Neural cell (in vitro differentiated cells): ENCODE data around the gene STXBP4. TPM values are rescaled to one million over a fixed set of nuclear protein-coding genes. Genes with fewer than 3 reads are reported as not detected.

ENCODE experiments used
- H2AFZ ChIP-seq: fragments of 200-600, 300-800 bp; sonication (generic), shearing (Covaris generic); 2 replicates; pipeline ENCODE4 v1.6.0; 2014; ENCODE audit warnings: low read depth, mild to moderate bottlenecking, antibody characterized with exemption, low read length, moderate library complexity
- H3F3A ChIP-seq: fragments of 200-600 bp; shearing (Covaris generic); 2 replicates; pipeline ENCODE4 v1.6.1; 2016; ENCODE audit warnings: mild to moderate bottlenecking, moderate library complexity, mixed read lengths, antibody characterized with exemption, low read length; ENCODE audit not compliant: insufficient read depth, poor library complexity, severe bottlenecking
- H3K27ac ChIP-seq: fragments of 200-600, 300-800 bp; sonication (generic), shearing (Covaris generic); 2 replicates; pipeline ENCODE4 v1.5.1; 2014; ENCODE audit warnings: mild to moderate bottlenecking, low read length, moderate library complexity
- H3K27me3 ChIP-seq: fragments of 300-800, 200-600 bp; sonication (generic), shearing (Covaris generic); 2 replicates; pipeline ENCODE4 v1.6.0; 2014; ENCODE audit warnings: mild to moderate bottlenecking, low read depth, low read length, moderate library complexity; ENCODE audit not compliant: insufficient read depth
- H3K36me3 ChIP-seq: fragments of 300-800, 200-600 bp; sonication (generic), shearing (Covaris generic); 2 replicates; pipeline ENCODE4 v1.5.1; 2014; ENCODE audit warnings: mild to moderate bottlenecking, antibody characterized with exemption, low read length, moderate library complexity; ENCODE audit not compliant: insufficient read depth
- H3K4me2 ChIP-seq: fragments of 300-800, 200-600 bp; sonication (generic), shearing (Covaris generic); 2 replicates; pipeline ENCODE4 v1.6.0; 2014; ENCODE audit warnings: mild to moderate bottlenecking, low read length
- H3K4me3 ChIP-seq: fragments of 300-800, 200-600 bp; sonication (generic), shearing (Covaris generic); 2 replicates; pipeline ENCODE4 v1.5.1; 2014; ENCODE audit warnings: mild to moderate bottlenecking, low read length, moderate library complexity
- H3K79me2 ChIP-seq: fragments of 200-600 bp; shearing (Covaris generic); replicated peaks from 2 replicates; pipeline ENCODE4 v1.6.0; 2014; ENCODE audit warnings: mild to moderate bottlenecking, low read length, moderate library complexity; ENCODE audit not compliant: insufficient read depth
- H3K9ac ChIP-seq: fragments of 300-800, 200-600 bp; sonication (generic), shearing (Covaris generic); 2 replicates; pipeline ENCODE4 v1.6.1; 2016; ENCODE audit warnings: mild to moderate bottlenecking, low read length, mixed read lengths
- H3K9me2 ChIP-seq: fragments of 200-600 bp; shearing (Covaris generic); 2 replicates; pipeline ENCODE4 v1.6.1; 2016; ENCODE audit warnings: mild to moderate bottlenecking, low read length, mixed read lengths; ENCODE audit not compliant: insufficient read depth
- H3K9me3 ChIP-seq: fragments of 200-600, 300-800 bp; sonication (generic), shearing (Covaris generic); 2 replicates; pipeline ENCODE4 v1.6.1; 2016; ENCODE audit warnings: mild to moderate bottlenecking, mixed run types, low read length, moderate library complexity, mixed read lengths
- H4K20me1 ChIP-seq: fragments of 200-600 bp; shearing (Covaris generic); 2 replicates; pipeline ENCODE4 v1.6.1; 2016; ENCODE audit warnings: mild to moderate bottlenecking, mixed run types; ENCODE audit not compliant: insufficient read depth
- CTCF ChIP-seq: fragments of 450-650 bp; IDR thresholded peaks from 2 replicates; pipeline ENCODE4 v1.5.1; 2014; ENCODE audit warnings: antibody characterized with exemption, mild to moderate bottlenecking, moderate library complexity; ENCODE audit not compliant: poor library complexity, severe bottlenecking
- EP300 ChIP-seq: fragments of 450-650 bp; conservative IDR thresholded peaks from 2 replicates; pipeline ENCODE4 v1.6.1; 2014; ENCODE audit warnings: antibody characterized with exemption, mild to moderate bottlenecking, moderate library complexity; ENCODE audit not compliant: poor library complexity, severe bottlenecking
- EZH2 ChIP-seq: fragments of 200-600, 300-800 bp; shearing (Covaris generic), sonication (generic); IDR thresholded peaks from 2 replicates; pipeline ENCODE4 v1.6.1; 2014; ENCODE audit warnings: antibody characterized with exemption, low read length, borderline replicate concordance, mild to moderate bottlenecking; ENCODE audit not compliant: insufficient read depth, poor library complexity, severe bottlenecking
- MXI1 ChIP-seq: fragments of 450-650 bp; conservative IDR thresholded peaks from 2 replicates; pipeline ENCODE4 v1.6.1; 2014; ENCODE audit warnings: antibody characterized with exemption, mild to moderate bottlenecking; ENCODE audit not compliant: poor library complexity, severe bottlenecking
- POLR2AphosphoS5 ChIP-seq: IDR thresholded peaks from 2 replicates; pipeline ENCODE4 v1.6.1; 2012
- RAD21 ChIP-seq: fragments of 450-650 bp; conservative IDR thresholded peaks from 2 replicates; pipeline ENCODE4 v1.6.1; 2014; ENCODE audit warnings: antibody characterized with exemption, mild to moderate bottlenecking, moderate library complexity
- REST ChIP-seq: IDR thresholded peaks from 2 replicates; pipeline ENCODE4 v1.6.1; 2012; ENCODE audit warnings: borderline replicate concordance
- SMC3 ChIP-seq: fragments of 450-650 bp; conservative IDR thresholded peaks from 2 replicates; pipeline ENCODE4 v1.6.1; 2014; ENCODE audit warnings: antibody characterized with exemption, mild to moderate bottlenecking, moderate library complexity; ENCODE audit not compliant: poor library complexity
- TAF1 ChIP-seq: IDR thresholded peaks from 2 replicates; pipeline ENCODE4 v1.6.1; 2012; ENCODE audit warnings: low read depth
- polyA plus RNA-seq: library from polyadenylated mRNA; depleted of rRNA; stranded (reverse); fragments of >200 nt; gene quantifications from 2 replicates; pipeline ENCODE4 v1.2.3, GENCODE V29; 2014

The STXBP4 gene
- polyA plus RNA-seq, 1 donor from 2014 or later = 8.1 TPM

GRCh38 chr17:55162556-55162946, 194.0 kb downstream of the STXBP4 start:
- no peak overlapping the region for H3K9ac ChIP-seq
- H3K4me2 ChIP-seq = no peak overlapping the region
- no peaks in the 10 kb centered on the region for H4K20me1 ChIP-seq
- H3K9me3 ChIP-seq = no peaks in the 10 kb centered on the region
- TF ChIP-seq TAF1 (no peak), EZH2 (no peak), RAD21 (no peak), MXI1 (no peak), POLR2AphosphoS5 (no peak), REST (no peak), SMC3 (no peak), CTCF (no peak), EP300 (no peak)
- H3F3A ChIP-seq = no peaks in the 10 kb centered on the region
- H3K79me2 ChIP-seq = no peaks in the 10 kb centered on the region
- H3K4me3 ChIP-seq = no peak overlapping the region
- H3K27me3 ChIP-seq = no peaks in the 10 kb centered on the region
- no peak overlapping the region for H2AFZ ChIP-seq
- H3K36me3 ChIP-seq = no peaks in the 10 kb centered on the region
- no peak overlapping the region for H3K27ac ChIP-seq
- H3K9me2 ChIP-seq = no peaks in the 10 kb centered on the region

GRCh38 chr17:55163408-55163807, 194.8 kb downstream of the STXBP4 start:
- H3K9me3 ChIP-seq = no peaks in the 10 kb centered on the region
- H4K20me1 ChIP-seq = no peaks in the 10 kb centered on the region
- TF ChIP-seq POLR2AphosphoS5 = no peak
- TF ChIP-seq CTCF = no peak
- TF ChIP-seq EZH2 = no peak
- no peak for TF ChIP-seq RAD21
- no peak for TF ChIP-seq TAF1
- TF ChIP-seq MXI1 = no peak
- no peak for TF ChIP-seq REST
- H2AFZ ChIP-seq = no peak overlapping the region
- H3K9me2 ChIP-seq = no peaks in the 10 kb centered on the region
- H3K4me3 ChIP-seq = no peak overlapping the region
- no peaks in the 10 kb centered on the region for H3K79me2 ChIP-seq
- no peaks in the 10 kb centered on the region for H3K27me3 ChIP-seq
- H3K4me2 ChIP-seq = no peak overlapping the region
- H3K27ac ChIP-seq = no peak overlapping the region
- H3F3A ChIP-seq = no peaks in the 10 kb centered on the region
- no peak overlapping the region for H3K9ac ChIP-seq
- no peaks in the 10 kb centered on the region for H3K36me3 ChIP-seq
